NCI-H1694 treated with DMSO at 0.1 percent for 48 hours (cell line): ENCODE data around the gene PDLIM7.
A peak's percentile ranks its signal among the peaks of the same experiment; 100 is the strongest.
"Not testable (repeated sequence)": the region's sequence is repeated elsewhere in the genome, so short reads cannot be mapped to it uniquely, and the experiment has no call there.

Experiments used
- DNase-seq: peaks from one replicate; lab custom pipeline; 2025; lab: John Stamatoyannopoulos, UW

The PDLIM7 gene

DNA sequence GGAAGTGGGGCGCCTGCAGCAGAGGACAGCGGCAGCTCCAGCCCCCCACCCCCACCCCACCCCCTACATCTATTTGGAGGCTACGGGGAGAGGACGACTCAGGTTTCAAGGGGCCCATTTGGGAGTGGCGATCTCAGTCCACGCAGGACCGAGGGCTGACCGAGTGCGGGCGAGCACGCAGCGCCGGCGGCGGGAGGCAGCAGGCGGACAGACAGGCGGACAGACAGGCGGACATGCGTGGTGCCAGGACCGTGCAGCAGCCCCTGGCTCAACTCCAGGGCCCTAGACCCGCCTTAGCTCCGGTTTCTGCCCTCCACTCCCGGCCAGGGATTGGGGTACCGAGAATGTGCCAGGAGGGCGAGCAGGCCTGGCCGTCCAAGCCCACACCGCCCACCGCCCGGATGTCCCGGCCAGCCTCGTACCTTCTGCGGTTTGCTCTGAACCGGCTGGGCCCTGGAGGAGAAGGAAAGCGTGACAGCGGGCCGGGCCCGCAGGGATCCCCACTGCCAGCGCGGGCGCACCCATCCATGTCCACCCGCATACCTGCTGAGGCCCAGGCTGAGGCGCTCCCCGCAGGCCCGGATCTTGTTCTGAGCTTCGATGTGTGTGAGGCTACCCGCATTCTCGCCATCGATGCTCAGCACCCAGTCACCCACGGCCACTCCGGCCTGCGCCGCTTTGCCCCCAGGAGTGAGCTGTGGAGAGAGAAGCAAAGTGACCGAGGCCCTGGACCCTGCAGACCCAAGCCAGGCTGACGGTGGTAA, 5.2 kb downstream of the PDLIM7 start:
- no peak for DNase-seq

DNA sequence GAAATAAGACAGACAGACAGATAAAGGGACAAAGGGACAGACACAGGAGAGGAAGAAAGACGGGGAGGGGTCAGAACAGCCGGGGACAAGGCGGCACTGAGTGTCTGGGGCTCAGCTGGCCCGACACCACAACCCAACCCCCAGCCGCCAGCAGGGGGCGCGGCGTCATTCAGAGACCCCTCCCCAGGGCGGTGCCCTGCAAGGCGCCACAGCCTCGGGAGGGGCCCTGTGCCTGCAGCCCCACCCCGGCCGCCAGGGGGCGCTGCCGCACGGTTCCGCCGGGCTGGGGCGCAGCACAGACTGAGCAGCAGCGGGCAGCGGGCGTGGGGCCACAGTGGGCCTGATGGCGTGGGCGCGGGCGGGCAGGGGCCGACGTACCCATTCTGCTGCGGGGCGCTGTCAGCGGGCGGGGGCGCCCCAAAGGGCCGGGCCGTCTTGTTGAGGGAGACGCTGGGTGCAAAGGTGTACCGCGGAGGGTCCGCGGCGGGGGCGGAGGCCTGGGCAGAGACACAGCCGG, 5.9 kb downstream of the PDLIM7 start:
- DNase-seq = peak; percentile 60

DNA sequence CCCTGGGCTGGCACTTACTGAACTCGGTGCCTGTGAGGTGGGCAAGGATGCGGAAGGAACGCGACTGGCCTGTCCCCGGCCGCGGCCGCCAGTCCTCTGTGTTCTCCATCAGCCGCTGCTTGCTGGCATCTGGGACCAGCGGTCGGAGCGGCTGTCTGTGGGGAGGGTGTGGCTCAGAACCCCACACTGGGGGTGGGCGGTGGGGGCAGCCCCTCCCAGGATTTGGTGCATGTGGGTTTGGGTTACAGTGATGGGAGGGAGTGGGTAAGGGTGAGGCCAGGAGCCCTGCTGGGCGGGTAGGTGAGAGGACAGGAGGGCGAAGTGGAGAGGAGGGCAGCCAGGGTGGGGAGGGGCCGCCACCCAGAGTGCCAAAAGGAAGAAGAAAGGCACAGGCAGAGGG, 6.4 kb downstream of the PDLIM7 start:
- DNase-seq = no peak

DNA sequence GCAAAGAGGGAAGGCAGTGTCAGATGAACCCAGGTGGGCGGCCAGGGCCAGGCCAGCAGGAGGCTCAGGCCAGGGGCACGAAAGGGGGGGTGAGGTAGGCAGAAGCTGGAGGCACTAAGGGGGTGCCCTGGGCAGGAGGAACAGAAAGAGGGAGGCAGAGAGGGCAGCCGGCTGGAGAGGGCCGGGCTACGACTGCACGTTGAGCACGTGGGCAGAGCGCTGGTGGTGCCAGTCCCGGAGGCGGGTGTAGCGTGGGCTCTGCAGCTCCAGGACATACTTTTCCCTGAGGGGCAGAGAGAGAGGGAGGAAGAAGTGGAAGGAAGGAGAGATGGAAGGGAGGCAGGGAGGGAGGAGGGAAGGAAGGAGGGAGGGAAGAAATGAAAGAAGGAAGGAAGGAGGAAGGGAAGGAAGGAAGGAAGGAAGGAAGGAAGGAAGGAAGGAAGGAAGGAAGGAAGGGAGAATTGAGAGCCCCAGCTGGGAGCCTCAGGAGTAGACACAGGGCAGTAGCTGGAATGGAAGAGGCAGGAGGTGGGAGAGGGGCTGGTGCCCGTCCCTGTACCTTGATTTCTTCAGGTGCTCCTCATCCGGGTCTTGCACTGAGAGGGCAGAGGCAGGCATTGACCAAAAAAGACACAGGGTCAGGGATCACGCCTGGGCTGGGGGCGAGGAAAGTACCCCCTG, 7.0 kb downstream of the PDLIM7 start:
- no peak for DNase-seq

DNA sequence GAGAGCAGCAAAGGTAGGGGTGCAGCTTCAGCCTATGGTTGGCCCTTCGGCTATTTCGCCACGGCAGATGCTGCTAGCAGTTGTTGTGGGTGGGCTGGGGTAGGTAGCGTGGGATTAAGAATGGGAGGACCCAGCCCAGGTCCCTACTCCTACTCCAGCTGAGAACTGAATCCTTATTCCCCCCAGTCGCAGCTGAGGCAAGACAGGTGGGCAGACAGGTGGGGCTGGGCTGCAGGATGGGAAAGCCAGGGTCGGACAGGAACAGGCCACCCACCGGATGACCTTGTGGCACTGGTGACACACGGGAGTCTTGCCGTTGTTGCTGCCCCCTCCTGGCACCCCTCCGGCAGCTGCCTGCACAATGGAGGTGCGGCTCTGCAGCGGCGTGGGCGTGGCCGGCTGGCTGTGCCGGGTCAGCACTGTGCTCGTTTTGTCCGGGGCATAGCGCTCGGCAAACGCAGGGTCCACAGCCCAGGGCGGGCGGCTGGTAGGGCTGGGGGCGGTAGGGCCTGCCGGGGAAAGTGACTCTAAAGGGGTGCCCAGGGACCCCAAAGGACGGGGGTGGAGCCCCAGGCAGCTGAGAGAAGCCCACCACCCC, 8.2 kb downstream of the PDLIM7 start:
- DNase-seq = no peak

DNA sequence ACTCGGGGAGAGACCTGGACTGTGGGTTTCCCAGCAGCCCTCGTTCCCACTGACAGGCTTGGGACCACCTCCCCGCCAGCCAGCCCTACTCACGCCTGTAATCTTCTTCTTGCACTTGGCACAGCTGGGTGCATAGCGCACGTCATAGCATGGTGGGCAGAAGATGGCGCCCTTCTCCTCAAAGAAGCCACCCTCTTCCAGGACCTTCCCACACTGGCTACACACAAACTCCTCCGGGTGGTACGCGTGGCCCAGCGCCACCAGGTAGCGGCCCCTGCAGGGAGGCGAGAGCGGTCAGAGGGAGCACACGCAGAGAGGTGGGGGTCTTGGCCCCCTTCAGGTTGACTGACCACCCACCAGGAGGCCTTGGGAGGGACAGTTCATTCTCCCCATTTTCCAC, 9.4 kb downstream of the PDLIM7 start:
- no peak for DNase-seq

DNA sequence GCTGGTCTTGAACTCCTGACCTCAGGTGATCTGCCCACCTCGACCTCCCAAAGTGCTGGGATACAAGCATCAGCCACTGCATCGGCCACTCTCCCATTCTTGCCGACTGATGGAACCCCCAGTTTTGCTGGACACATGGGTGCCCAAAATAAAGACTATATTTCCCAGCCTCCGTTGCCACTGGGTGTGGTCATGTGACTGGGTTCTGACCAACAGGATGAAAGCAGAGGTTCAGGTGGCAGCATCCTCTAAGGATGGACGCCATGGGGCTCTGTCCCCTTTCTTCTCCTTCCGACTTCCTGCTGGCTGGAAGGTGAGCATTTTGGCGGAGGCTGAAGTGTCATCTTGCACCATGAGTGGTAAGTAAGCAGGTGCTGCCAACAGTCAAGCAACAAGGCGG, 10.3 kb downstream of the PDLIM7 start:
- no peak for DNase-seq

DNA sequence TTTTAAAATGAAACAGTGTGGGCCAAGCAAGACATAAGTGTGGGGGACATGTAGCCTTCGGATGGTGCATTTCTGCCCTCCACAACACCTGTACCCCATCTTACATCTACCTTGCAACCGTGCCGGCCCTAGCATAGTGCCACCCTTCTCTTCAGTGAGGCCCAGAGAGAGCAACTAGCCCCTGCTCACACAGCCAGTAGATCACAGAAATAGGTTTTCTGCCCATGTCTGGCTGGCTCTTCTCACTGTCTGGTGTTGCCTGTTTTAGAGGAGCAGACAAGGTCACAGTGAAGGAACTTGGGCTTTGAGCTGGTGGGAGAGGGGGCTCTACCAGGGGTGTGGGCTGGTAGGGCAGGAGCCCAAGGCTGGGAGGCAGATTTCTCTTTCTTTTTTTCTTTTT, 11.1 kb downstream of the PDLIM7 start:
- no peak for DNase-seq

DNA sequence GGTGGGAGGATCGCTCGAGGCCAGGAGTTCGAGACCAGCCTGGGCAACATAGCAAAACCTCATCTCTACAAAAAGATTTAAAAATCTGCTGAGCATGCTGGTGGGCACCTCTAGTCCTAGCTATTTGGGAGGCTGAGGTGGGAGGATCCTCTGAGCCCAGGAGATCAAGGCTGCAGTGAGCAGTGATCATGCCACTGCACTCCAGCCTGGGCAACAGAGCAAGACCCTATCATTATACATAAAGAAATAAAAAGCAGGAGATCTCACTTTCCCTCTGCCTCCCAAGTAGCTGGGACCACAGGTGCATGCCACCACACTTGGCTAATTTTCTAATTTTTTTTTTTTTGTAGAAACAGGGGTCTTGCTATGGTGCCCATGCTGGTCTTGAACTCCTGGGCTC, 11.7 kb downstream of the PDLIM7 start:
- DNase-seq = not testable (repeated sequence)

DNA sequence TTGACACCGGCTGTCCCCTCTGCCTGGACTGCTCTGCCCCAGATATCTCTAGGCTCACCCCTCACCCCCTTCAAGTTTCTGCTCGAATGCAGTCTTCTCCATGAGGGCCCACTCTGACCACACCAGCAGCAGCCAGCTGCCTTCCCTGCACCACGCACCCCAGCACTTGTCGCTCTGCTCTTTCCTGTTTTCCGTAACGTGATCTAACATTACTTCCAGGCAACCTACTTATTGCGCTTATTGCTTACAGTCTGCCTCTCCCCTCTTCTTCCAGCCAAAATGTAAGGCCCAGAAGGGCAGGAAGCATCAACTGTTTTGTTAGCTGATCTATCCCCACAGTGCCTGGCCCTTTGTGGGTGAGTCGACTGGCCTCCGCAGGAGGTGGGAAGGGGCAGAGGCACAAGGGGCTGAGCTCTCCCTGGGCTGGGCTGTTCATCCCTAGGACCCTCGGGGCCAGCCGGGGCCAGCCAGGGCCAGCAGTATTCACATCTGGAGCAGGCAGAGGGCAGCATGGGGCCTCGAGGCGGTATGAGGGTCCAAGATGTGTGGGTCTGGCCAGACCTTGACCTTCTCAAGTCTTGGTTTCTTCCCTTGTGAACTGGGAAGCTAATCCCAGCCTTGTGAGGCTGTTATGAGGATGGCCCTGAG, 12.4 kb downstream of the PDLIM7 start:
- DNase-seq = no peak

DNA sequence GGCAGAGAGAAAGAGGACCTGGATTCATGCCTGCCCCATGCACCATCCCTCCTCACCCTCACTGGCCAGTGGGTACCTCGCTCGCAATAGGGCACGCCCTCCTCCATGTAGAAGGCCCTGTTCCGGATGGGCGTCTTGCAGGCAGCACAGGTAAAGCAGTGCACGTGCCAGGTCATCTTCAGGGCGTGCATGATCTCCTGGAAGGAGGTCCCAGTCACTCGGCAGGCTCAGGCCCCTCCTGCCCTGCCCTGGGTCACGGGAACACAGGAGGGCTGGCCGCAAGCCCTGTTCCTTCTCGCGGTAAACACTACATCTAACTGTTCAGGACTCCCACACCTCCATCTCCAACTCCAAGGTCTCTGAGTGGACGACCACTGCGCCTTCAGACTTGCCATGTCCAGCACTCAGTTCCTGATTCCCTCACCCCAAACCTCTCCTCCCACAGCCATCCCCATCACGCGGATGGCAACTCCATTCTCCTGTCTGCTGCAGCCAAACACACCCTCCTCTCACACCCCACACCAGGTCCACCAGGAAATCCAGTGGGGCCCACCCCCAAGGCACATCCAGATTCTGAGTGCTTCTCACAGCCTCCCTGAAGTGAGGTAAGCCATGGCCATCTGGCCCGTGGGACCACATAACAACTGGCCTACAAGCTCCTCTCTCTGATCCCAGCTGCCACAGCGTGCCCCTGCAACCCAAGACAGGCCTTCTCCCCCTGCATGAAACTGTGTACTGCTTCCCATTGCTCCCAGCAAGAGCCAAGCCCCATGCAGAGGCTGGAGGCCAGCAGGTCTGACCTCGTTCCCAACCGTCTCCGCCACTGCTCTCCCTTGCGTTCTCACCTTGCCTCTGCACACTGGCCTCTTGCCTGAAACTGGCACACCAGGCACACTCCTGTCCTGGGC, 13.2 kb downstream of the PDLIM7 start:
- no peak for DNase-seq

DNA sequence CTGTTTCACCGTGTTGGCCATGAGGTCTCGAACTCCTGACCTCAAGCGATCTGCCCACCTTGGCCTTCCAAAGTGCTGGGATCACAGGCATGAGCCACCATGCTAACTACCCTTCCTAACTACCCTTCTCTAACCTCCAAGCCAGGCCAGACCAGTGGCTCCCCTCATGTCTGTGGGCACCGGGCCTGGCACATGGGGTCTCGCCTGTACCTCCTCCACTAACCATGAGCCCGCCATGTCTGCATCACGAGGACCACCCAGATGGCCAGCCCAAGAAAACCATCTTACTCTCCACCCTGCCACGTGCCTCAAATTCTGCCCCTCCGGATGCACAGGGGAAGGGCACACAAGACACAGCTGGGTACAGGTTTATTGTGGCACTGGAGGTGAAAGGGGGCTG, 14.4 kb downstream of the PDLIM7 start:
- DNase-seq = no peak

DNA sequence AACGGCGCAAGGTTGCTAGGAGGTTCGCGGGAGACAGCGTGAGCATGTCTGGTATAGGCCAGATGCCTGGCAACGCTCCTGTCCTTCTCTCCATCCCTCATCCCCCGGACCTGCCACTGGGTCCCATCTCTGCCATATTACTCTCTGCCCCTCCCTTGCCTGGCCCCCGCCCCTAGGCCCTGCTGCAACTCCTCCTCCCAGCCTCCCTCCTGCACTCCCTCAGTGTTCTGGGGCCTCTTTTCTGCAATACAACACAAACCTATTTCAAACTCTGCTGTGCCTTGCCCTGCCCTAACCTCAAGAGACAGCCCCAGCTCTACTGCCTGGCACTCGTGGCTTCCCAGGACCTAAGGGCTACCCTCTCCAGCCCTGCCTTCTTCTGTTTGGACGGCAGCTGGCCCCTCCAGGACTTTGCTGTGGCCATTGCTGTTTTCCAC, 15.0 kb downstream of the PDLIM7 start:
- no peak for DNase-seq

DNA sequence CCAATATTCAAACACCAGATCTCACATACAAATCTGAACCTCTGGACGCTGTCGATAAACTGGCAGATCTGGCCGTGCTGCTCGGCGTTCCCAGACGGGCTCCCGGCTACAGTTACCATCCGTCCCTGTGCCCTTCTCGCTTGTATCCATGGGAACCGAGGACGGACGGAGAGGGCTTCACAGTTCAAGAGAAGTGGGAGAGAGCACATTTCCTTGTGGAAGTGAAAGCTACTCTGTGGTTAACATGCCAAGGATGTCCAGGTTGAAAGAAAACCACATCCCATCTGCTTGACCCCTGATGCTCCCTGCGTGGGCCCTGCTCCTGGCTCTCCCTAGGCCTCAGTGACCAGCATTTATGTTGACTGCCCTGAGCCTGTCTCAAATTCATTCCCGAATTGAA, 17.6 kb downstream of the PDLIM7 start:
- no peak for DNase-seq

DNA sequence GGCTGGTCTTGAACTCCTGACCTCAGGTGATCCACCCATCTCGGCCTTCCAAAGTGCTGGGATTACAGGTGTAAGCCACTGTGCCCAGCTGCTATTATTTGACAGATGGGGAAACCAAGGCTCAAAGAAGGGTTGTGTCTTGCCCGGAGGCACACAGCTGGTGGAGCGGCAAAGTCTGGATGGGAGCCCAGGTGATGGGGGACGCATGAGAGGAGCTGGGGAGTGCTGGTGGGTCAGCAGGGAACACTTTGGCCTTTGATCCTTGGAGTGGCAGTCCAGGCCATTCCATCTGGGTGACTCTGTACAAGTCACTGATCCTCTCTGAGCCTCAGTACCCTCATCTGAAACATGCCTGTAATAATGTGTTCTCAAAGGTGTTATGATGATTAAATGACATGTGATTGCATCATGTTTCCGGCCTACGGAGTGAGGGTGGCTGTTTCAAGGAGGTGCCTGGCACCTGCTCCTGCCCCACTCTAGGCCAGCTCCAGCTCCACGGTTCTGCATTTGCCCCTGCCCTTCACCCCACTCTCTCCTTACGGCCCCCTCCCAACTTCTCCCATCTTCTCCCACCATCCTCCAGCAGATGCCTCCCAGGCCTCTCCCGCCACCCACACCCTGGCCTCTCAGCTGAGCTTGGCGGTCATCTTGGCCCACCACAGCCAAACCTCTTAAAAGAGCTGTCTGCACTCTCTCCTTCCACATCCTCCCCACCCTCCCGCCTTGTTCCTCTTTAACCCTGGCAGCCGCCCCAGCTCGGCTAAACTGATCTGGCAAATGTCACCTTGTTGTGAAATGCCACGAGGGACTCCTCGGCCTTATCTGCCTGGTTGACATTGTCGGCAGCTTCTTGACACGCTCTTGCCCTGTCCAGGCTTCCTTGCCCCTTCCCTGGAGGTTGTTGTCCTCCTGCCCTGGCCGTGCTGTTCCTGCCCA, 18.4 kb downstream of the PDLIM7 start:
- no peak for DNase-seq

DNA sequence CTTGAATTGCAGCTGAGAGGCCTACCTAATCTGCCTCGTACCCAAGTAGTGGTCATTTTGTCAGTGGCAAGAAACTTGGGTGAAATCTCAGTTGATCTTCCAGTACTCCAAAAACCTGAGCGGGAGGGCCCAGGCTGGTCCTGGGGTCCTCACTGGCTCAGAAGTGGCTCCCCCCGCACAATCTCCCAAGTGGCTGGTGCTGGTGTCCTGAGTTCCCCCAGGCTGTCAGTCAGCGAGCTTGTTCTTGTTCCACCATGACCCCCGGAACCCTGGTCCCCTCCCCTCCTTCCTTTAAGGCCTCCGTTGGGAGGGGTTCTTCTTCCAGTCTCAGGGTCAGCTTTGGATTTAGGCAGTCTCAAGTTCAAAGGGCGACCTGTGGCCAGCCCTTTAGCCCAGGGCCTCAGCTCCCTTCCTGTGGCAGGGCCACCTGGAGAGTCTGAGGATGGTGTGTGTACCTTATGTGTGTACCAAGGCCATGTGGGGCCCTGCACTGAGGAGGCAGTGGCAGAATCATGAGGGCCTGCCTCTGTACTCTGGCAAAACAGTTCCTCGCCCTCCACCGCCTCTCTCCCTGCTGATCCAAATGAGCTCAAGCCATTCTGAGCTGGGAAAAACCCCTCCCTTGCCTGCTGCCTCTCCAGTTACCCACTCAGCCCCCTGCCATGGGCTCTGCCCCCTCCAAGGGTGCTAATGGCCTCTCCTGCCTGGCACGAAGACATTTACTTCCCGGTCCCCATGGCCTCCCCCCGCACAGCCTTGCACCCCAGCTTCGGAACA, 19.5 kb downstream of the PDLIM7 start:
- no peak for DNase-seq

DNA sequence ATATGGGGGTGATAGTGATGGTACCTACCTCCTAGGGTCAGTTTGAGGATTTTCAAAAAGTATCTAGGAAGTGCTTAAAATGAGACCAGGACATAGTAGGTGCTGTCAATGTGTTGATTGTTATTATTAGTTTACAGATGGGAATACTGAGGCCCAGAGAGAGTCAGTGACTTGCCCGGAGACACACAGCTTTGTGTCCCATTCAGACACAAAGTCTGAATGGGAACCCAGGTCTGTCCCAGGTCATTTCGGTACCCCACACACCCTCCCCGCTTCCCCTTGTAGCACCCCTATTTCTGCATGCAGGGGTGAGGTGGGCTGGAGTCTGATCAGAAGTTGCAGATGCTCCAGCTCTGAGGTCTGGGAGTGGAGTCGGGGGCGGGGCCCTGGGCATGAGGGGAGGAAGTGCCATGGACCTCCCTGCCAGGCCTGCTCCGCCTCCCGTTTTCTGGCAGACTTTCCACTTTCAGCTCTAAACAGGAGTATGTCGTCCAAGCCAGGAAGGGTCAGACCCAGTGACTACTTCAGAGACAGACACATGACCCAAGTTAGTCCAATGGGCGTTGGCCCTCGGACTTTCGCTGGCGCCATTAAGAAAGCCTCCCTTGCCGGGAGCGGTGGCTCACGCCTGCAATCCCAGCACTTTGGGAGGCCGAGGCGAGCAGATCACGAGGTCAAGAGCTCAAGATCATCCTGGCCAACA, 20.7 kb downstream of the PDLIM7 start:
- no peak for DNase-seq

DNA sequence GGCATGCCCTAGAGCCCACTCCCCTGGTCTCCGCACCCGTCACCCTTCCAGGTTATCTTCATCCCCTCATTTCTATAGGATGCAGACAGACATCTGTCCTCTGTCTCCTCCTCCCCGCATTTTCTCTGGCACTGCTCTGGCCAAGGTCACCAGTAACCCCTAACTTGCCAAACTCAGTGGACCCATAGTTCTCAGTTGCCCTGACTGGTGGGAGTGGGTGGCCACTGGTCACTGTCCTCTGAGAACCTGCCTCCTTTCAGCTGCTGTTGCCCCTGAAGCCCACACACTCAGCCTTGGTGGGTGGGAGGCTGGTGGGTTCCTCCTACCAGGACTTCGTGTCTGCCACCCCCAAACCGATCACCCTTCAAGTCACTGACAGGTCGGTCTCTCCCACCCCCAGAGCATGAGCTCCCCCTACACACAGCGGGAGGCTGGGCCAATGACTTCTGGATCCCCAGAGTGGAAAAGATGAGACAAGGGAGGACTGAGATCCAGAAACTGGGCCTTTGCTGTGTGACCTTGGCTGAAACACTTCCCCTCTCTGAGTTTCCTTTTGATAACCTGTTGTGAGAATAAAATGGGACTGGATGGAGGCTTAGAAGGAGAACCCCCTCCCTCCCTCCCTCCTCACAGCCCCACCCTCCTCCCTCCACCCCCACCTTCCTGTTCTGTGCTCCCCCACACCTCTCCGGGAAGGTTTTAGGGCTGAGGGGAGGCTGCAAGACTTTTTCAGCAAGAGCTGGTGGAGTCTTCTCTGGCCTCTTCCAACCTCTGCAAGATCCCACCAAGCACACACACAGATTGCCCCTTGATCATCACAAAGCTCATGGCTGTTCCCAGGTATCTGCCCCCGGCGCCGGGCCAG, 21.6 kb downstream of the PDLIM7 start:
- DNase-seq = no peak
